Muscle layer of duodenum (tissue), 2 donors: ENCODE results near the gene MAP4K4.

Experiments
- H3K27ac ChIP-seq: one replicate; pipeline ENCODE4 v1.7.0; 2013; ENCODE audit warnings: mild to moderate bottlenecking, low read length
- H3K27me3 ChIP-seq: one replicate; pipeline ENCODE4 v1.7.0; 2013; ENCODE audit warnings: low read depth, mild to moderate bottlenecking, control low read depth, low read length
- H3K36me3 ChIP-seq, 2 donors: one replicate each; pipeline ENCODE4 v1.7.0; 2013; ENCODE audit warnings: low read length in 2 of 2, control low read depth in 1 of 2, mild to moderate bottlenecking in 1 of 2; ENCODE audit not compliant: insufficient read depth in 2 of 2, control insufficient read depth in 1 of 2
- H3K4me1 ChIP-seq, 2 donors: one replicate each; pipeline ENCODE4 v1.7.0; 2013; ENCODE audit warnings: low read length in 2 of 2, mild to moderate bottlenecking in 2 of 2, control low read depth in 1 of 2, moderate library complexity in 1 of 2; ENCODE audit not compliant: insufficient read depth in 2 of 2, control insufficient read depth in 1 of 2
- H3K4me3 ChIP-seq, 2 donors: one replicate each; pipeline ENCODE4 v1.7.0; 2013; ENCODE audit warnings: low read length in 2 of 2, low read depth in 1 of 2, mild to moderate bottlenecking in 1 of 2
- H3K9me3 ChIP-seq, 2 donors: one replicate each; pipeline ENCODE4 v1.7.0; 2013; ENCODE audit warnings: low read length in 2 of 2, control low read depth in 1 of 2, mild to moderate bottlenecking in 1 of 2; ENCODE audit not compliant: control insufficient read depth in 1 of 2
- donor health status: healthy.

MAP4K4 gene

DNA sequence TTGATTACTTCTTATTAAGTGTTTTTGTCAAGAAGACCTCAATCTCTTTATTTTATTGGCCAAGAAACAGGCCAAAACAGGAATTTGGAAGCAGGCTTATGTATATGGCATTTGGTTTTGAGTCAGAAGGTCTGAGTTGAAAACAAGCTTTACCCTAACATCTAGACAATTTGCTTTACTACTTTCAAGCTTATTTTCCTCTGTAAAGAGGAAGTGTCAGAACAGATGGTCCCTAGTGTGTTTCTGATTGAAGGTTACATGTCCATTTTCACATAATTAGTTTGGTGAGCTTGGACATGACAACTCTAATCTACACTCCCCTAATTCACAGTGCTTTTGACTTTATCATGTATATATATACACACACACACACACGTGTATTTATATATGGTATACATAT, 19.8 kb upstream of the MAP4K4 start:
- no peaks in the 10 kb centered on the region for H3K9me3 ChIP-seq
- no peaks in the 10 kb centered on the region for H3K27me3 ChIP-seq
- H3K4me1 ChIP-seq: no peaks in the 10 kb centered on the region
- no peak overlapping the region for H3K27ac ChIP-seq
- H3K36me3 ChIP-seq: no peaks in the 10 kb centered on the region
- no peak overlapping the region for H3K4me3 ChIP-seq

- Histone ChIP-seq H3K4me1 (no peaks in the 10 kb centered on the region), H3K9me3 (no peaks in the 10 kb centered on the region), H3K4me3 (no peak overlapping the region), H3K27me3 (no peaks in the 10 kb centered on the region), H3K27ac (no peak overlapping the region), H3K36me3 (no peaks in the 10 kb centered on the region)
Measured at GRCh38 chr2:101678379-101678778, 19.1 kb upstream of the MAP4K4 start.

- Histone ChIP-seq H3K4me3 (no peak overlapping the region), H3K9me3 (no peaks in the 10 kb centered on the region), H3K36me3 (no peaks in the 10 kb centered on the region), H3K4me1 (no peaks in the 10 kb centered on the region), H3K27ac (no peak overlapping the region), H3K27me3 (no peaks in the 10 kb centered on the region)
Measured at GRCh38 chr2:101679037-101679726, 18.3 kb upstream of the MAP4K4 start.

DNA sequence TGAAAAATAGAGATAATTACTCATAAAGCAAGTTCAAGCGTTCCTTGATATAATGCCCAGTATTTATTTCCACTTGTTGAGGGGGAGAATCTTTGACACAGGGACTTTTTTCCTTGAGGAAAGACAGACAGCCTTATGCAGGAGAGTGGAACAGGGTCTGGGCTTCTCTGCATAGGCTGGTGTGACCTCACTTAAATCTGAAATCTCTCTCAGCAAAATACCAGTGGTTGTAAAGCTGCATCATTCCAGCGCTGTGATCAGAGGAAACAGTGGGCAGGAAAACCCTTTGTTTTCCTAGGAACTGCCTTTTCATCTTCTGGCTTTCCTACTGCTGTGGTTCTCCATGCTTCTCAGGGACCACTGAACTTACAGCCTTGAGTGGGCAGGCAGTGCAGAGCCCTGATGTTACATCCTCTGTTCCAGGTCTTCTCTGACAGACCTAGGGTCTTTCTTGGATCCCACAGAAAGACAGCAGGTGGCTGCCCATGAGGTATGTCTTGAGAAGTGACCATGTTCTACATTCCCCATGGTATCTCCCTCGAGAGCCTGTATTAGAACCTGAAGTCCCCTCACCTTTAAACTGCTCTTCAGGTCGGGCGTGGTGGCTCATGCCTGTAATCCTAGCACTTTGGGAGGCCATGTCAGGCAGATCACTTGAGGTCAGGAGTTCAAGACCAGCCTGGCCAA, 17.6 kb upstream of the MAP4K4 start:
- no peak overlapping the region for H3K27ac ChIP-seq
- H3K9me3 ChIP-seq: no peaks in the 10 kb centered on the region
- no peaks in the 10 kb centered on the region for H3K27me3 ChIP-seq
- no peaks in the 10 kb centered on the region for H3K4me1 ChIP-seq
- no peak overlapping the region for H3K4me3 ChIP-seq
- no peaks in the 10 kb centered on the region for H3K36me3 ChIP-seq

DNA sequence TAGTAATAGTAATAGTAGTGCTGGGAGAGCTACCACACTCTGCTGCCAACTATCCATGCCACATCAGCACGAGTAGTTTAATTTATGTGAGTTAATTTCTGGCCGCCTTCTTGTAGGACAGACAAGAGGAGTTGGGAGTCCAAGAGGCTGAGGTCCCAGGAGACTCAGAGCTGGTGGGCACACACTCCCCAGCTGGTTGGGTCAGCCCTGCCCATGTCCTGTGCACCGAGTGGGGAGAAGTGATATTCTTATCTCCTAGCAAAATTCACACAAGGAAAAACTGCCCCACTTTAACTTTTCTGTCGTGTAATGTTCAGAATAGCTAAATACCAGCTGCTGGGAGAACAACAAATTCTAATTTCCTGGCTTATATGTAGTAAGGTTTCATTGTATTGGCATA, 15.2 kb upstream of the MAP4K4 start:
- Histone ChIP-seq H3K4me1 (no peaks in the 10 kb centered on the region), H3K36me3 (no peaks in the 10 kb centered on the region), H3K27ac (no peak overlapping the region)

DNA sequence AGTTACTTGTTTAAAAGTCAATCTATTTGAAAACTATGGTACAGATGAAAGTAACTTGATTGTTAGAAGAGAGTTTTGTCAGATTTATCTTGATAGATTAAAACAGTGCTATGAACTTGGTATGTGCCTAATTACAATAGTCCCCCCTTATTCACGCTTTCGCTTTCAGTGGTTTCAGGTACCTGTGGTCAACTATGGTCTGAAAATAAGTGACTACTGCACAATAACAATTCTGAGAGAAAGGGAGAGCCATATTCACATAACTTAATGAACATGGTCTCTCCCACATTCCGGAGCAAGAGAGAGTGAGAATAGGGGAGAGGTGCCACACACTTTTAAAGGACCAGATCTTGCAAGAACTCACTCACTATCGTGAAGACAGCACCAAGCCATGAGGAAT, 13.2 kb upstream of the MAP4K4 start:
- Histone ChIP-seq H3K27ac (no peak overlapping the region), H3K27me3 (no peaks in the 10 kb centered on the region), H3K9me3 (no peaks in the 10 kb centered on the region), H3K4me1 (no peaks in the 10 kb centered on the region), H3K36me3 (no peaks in the 10 kb centered on the region), H3K4me3 (no peak overlapping the region)

More for the DNA sequence above, 15.2 kb upstream of the MAP4K4 start:
- H3K9me3 ChIP-seq: no peaks in the 10 kb centered on the region
- no peak overlapping the region for H3K4me3 ChIP-seq
- H3K27me3 ChIP-seq: no peaks in the 10 kb centered on the region

- no peaks in the 10 kb centered on the region for H3K4me1 ChIP-seq
- no peak overlapping the region for H3K27ac ChIP-seq
- H3K9me3 ChIP-seq: no peaks in the 10 kb centered on the region
- H3K4me3 ChIP-seq: no peak overlapping the region
- H3K36me3 ChIP-seq: no peaks in the 10 kb centered on the region
- H3K27me3 ChIP-seq: no peaks in the 10 kb centered on the region
Measured at GRCh38 chr2:101688261-101688660, 9.2 kb upstream of the MAP4K4 start.

DNA sequence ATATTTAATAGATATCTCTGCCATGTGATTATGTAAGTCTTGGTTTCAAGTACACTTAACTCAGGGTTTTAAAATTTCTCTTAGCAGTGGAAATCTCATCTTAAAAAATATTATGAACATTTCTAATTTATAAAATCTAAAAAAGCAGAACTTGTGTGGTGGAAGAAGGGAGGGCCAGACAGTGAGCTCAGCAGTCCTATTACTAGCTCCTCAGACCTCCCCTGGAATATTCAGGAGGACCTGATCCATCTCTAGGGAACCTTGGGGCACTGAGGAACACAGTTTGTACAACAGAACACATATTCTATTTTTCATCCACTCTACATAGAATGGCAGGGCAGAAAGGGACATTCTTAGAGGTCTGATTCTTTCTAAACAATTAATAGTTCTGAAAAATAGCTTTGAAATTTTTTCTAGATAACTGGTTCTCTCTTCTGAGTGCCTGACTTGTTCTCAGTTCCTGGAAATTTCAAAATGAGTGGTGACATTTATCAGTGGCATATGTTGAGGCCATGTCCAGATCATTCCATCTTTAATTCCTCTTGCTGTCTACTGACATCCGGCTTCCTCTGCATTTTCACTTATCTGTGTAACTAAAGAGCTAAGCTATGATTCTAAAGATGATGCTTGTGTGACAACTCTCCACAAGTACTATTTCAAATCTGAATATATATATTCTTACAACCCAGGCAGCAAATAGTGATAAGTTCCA, 8.2 kb upstream of the MAP4K4 start:
- Histone ChIP-seq H3K27ac (no peak overlapping the region), H3K4me1 (no peaks in the 10 kb centered on the region), H3K27me3 (no peaks in the 10 kb centered on the region), H3K4me3 (no peak overlapping the region), H3K9me3 (no peaks in the 10 kb centered on the region), H3K36me3 (no peaks in the 10 kb centered on the region)

DNA sequence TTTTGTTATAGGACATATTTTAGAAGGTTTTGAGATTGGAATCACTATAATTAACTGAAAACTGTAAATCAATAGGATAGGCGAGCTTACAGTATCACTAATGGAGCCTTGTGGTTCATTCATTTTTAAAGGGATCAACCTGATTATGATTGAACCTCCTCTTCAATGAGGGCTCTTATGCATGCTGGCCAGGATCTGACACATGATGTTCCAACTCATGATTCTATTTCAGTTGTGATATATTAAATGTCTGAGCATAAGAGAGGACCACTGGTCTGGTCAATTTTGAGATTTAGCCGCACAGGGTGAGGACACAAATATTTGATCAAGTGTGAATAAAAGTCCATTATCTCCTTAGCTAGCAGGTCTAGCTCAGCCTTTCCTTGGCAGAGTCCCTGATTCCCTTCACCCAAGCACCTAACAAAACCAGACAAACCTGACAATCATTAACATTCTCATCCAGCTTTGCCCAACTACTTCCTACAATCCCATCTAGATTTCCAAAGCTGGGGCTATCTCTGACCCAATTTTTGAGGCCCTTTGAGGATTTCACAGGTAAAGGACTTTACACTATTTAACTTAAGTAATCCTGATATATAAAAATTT, 6.9 kb upstream of the MAP4K4 start:
- Histone ChIP-seq H3K27me3 (no peaks in the 10 kb centered on the region), H3K36me3 (no peaks in the 10 kb centered on the region), H3K4me3 (no peak overlapping the region), H3K9me3 (no peaks in the 10 kb centered on the region), H3K4me1 (no peaks in the 10 kb centered on the region), H3K27ac (no peak overlapping the region)

DNA sequence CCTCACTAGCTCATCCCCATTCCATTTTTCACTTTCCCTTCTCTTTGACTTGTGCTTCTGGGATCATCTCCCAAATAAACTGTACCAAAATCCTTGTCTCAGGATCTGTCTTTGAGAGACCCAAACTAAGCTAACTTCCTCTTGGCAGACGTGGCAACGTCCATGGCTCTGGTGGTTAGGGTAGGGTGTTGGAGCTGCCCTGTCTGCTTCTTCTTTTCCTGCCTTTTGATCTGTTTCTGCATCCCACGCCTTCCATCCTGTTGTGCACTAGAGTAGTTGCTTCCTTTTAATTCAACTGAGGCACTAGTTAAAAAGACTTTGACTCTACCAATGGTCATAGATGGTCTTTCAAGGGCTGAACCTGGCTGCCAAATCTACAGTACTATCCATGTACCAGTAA, 5.5 kb upstream of the MAP4K4 start:
- Histone ChIP-seq H3K4me1 (peaks cover 0 to 5% of the 10 kb centered on the region in 2 donors), H3K36me3 (no peaks in the 10 kb centered on the region), H3K27ac (no peak overlapping the region), H3K27me3 (no peaks in the 10 kb centered on the region), H3K4me3 (no peak overlapping the region), H3K9me3 (no peaks in the 10 kb centered on the region)

DNA sequence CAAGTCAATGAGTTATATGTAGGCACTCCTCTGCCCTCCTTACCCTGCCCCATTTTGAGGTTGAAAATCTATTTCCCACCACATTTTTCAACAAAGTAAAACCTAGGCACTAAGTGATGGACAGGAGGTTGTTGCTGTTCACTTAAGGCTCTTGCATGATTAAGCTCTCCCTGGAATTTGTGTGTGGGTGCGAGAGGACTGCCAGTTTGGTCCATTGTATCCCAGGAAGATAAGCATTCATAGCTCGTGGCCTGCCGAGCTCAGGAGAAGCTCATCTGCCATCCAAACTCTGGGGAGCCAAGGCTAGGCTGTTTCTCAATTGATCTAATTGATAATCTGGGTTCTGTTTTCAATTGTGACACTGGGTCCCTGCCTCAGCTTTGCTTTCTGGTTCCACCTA, 4.7 kb upstream of the MAP4K4 start:
- H3K9me3 ChIP-seq: no peaks in the 10 kb centered on the region
- H3K4me3 ChIP-seq: no peak overlapping the region
- peaks cover 0 to 5% of the 10 kb centered on the region in 2 donors for H3K4me1 ChIP-seq
- H3K27me3 ChIP-seq: no peaks in the 10 kb centered on the region
- H3K36me3 ChIP-seq: no peaks in the 10 kb centered on the region
- H3K27ac ChIP-seq: no peak overlapping the region
